SK-N-SH treated with all-trans-retinoic acid at 6 μM for 48 hours (cell line): ENCODE data around the gene AGR3.

Experiments
- ATAC-seq: fragments of 200-7000 bp; cut with Tn5 transposase; 3 replicates; pipeline ENCODE4 v1.9.1; 2020; ENCODE audit warnings: mild to moderate bottlenecking, moderate library complexity
- ARNTL ChIP-seq: fragments of 450-650 bp; formaldehyde crosslinking; IDR thresholded peaks from 2 replicates; pipeline ENCODE4 v1.5.0; 2020; ENCODE audit warnings: low read depth, mild to moderate bottlenecking, moderate library complexity, borderline replicate concordance
- BACH2 ChIP-seq: fragments of 250-450 bp; sonication (Bioruptor Pico); IDR thresholded peaks from 2 replicates; pipeline ENCODE4 v1.9.0; 2021; ENCODE audit warnings: mild to moderate bottlenecking, borderline replicate concordance
- CSDC2 ChIP-seq: fragments of 250-450 bp; sonication (Bioruptor Pico); IDR thresholded peaks from 2 replicates; pipeline ENCODE4 v1.5.0; 2020; ENCODE audit warnings: mild to moderate bottlenecking, moderate library complexity
- ESRRG ChIP-seq: fragments of 250-450 bp; sonication (Bioruptor Pico); IDR thresholded peaks from 2 replicates; pipeline ENCODE4 v1.6.1; 2021; ENCODE audit warnings: mild to moderate bottlenecking
- GLIS3 ChIP-seq: fragments of 250-450 bp; sonication (Bioruptor Pico); IDR thresholded peaks from 2 replicates; pipeline ENCODE4 v1.5.0; 2020; ENCODE audit warnings: mild to moderate bottlenecking, moderate library complexity
- OSR1 ChIP-seq: fragments of 250-450 bp; sonication (Bioruptor Pico); IDR thresholded peaks from 2 replicates; pipeline ENCODE4 v1.8.0; 2022; ENCODE audit warnings: moderate library complexity, mild to moderate bottlenecking, inconsistent platforms
- PATZ1 ChIP-seq: fragments of 250-450 bp; sonication (Bioruptor Pico); IDR thresholded peaks from 2 replicates; pipeline ENCODE4 v1.8.0; 2020; ENCODE audit warnings: mild to moderate bottlenecking, moderate library complexity, borderline replicate concordance
- POU6F1 ChIP-seq: fragments of 250-450 bp; sonication (Bioruptor Pico); IDR thresholded peaks from 2 replicates; pipeline ENCODE4 v1.8.0; 2021; ENCODE audit warnings: low read depth, mild to moderate bottlenecking, moderate library complexity, borderline replicate concordance
- RARB ChIP-seq: fragments of 250-450 bp; sonication (Bioruptor Pico); IDR thresholded peaks from 2 replicates; pipeline ENCODE4 v1.8.0; 2021; ENCODE audit warnings: mild to moderate bottlenecking, moderate library complexity
- SNAI2 ChIP-seq: fragments of 250-450 bp; sonication (Bioruptor Pico); IDR thresholded peaks from 2 replicates; pipeline ENCODE4 v1.5.0; 2020; ENCODE audit warnings: mild to moderate bottlenecking, moderate library complexity
- TOX ChIP-seq: fragments of 250-450 bp; sonication (Bioruptor Pico); IDR thresholded peaks from 2 replicates; pipeline ENCODE4 v1.8.0; 2021; ENCODE audit warnings: mild to moderate bottlenecking, moderate library complexity, borderline replicate concordance
- TSHZ2 ChIP-seq: fragments of 250-450 bp; sonication (Bioruptor Pico); IDR thresholded peaks from 2 replicates; pipeline ENCODE4 v1.5.0; 2020; ENCODE audit warnings: mild to moderate bottlenecking, moderate library complexity
- ZC3H10 ChIP-seq: fragments of 250-450 bp; sonication (Bioruptor Pico); IDR thresholded peaks from 2 replicates; pipeline ENCODE4 v1.5.1; 2021; ENCODE audit warnings: mild to moderate bottlenecking, moderate library complexity
- ZFP3 ChIP-seq: fragments of 250-450 bp; sonication (Bioruptor Pico); IDR thresholded peaks from 2 replicates; pipeline ENCODE4 v1.5.0; 2020; ENCODE audit warnings: mild to moderate bottlenecking, moderate library complexity
- ZFP30 ChIP-seq: fragments of 450-650 bp; formaldehyde crosslinking; IDR thresholded peaks from 2 replicates; pipeline ENCODE4 v1.5.0; 2022; ENCODE audit warnings: mild to moderate bottlenecking, moderate library complexity
- ZNF565 ChIP-seq: fragments of 450-650 bp; formaldehyde crosslinking; conservative IDR thresholded peaks from 2 replicates; pipeline ENCODE4 v1.5.0; 2020; ENCODE audit warnings: low read depth, mild to moderate bottlenecking, moderate library complexity
- ZNF70 ChIP-seq: fragments of 450-650 bp; formaldehyde crosslinking; IDR thresholded peaks from 2 replicates; pipeline ENCODE4 v1.5.0; 2020; ENCODE audit warnings: mild to moderate bottlenecking, moderate library complexity
- ZNF8 ChIP-seq: fragments of 450-650 bp; formaldehyde crosslinking; IDR thresholded peaks from 2 replicates; pipeline ENCODE4 v1.5.0; 2020; ENCODE audit warnings: mild to moderate bottlenecking, moderate library complexity

AGR3 gene

GRCh38 chr7:16815001-16815400 is 66.8 kb downstream of the AGR3 start:
- no peak for ATAC-seq
- TF ChIP-seq ZNF70 (no peak), SNAI2 (no peak)
- TF ChIP-seq, all 23 proteins: peak for 0

GRCh38 chr7:16813232-16813616 is 68.6 kb downstream of the AGR3 start:
- TF ChIP-seq ZC3H10 (CRISPR knock-in tag) = no peak
- ATAC-seq = no peak

- TF ChIP-seq TSHZ2 (CRISPR knock-in tag) (no peak), GLIS3 (CRISPR knock-in tag) (no peak), SNAI2 (no peak), ZNF70 (no peak), POU6F1 (CRISPR knock-in tag) (no peak), RARB (no peak), ZNF565 (CRISPR knock-in tag) (no peak), ARNTL (CRISPR knock-in tag) (no peak), OSR1 (CRISPR knock-in tag) (no peak), CSDC2 (CRISPR knock-in tag) (no peak), ZFP3 (CRISPR knock-in tag) (no peak), ZNF8 (CRISPR knock-in tag) (no peak), TOX (CRISPR knock-in tag) (no peak), BACH2 (CRISPR knock-in tag) (no peak), ZFP30 (no peak)
- no peak for ATAC-seq
Observed at GRCh38 chr7:16812542-16813231, 69.1 kb downstream of the AGR3 start.

GRCh38 chr7:16811551-16811950 is 70.2 kb downstream of the AGR3 start:
- TF ChIP-seq BACH2 (CRISPR knock-in tag) (no peak), ESRRG (CRISPR knock-in tag) (no peak), ZNF70 (no peak), ZFP30 (no peak), TSHZ2 (CRISPR knock-in tag) (no peak), PATZ1 (CRISPR knock-in tag) (no peak), ZNF8 (CRISPR knock-in tag) (no peak), POU6F1 (CRISPR knock-in tag) (no peak), GLIS3 (CRISPR knock-in tag) (no peak)
- TF ChIP-seq, all 23 proteins: peak for 0
- no peak for ATAC-seq
